ENCODE data around the gene PARD3. TPM values are rescaled to one million over a fixed set of nuclear protein-coding genes. Genes with fewer than 3 reads are reported as not detected.
"Not testable (repeated sequence)": the region's sequence is repeated elsewhere in the genome, so short reads cannot be mapped to it uniquely, and the experiment has no call there.

PARD3 gene
- polyA plus RNA-seq, 3 donors from 2014 or later = 0.72 TPM; not detected in 2

GRCh38 chr10:34078745-34079470 lies 736.2 kb downstream of the PARD3 start:
- peaks cover 2 to 4% (median 2%) of the 10 kb centered on the region in 3 donors for H3K27me3 Mint-ChIP-seq (ENCODE audit: low read depth in 3 of 3)
- DNase-seq = no peak
- H3K36me3 Mint-ChIP-seq = no peaks in the 10 kb centered on the region
- no peak overlapping the region for H3K27ac Mint-ChIP-seq
- peaks cover 0 to 3% (median 0%) of the 10 kb centered on the region in 6 donors for H3K9me3 Mint-ChIP-seq
- H3K4me1 Mint-ChIP-seq = no peaks in the 10 kb centered on the region
- no peak overlapping the region for H3K4me3 Mint-ChIP-seq

GRCh38 chr10:34078017-34078744 lies 736.9 kb downstream of the PARD3 start:
- H3K27ac Mint-ChIP-seq = no peak overlapping the region
- no peak for DNase-seq
- H3K27me3 Mint-ChIP-seq (ENCODE audit: low read depth in 3 of 3) = peaks cover 2 to 4% (median 2%) of the 10 kb centered on the region in 3 donors

GRCh38 chr10:34076443-34076842 lies 738.7 kb downstream of the PARD3 start:
- Mint-ChIP-seq H3K36me3 (no peaks in the 10 kb centered on the region), H3K27me3 (ENCODE audit: low read depth in 3 of 3) (peaks cover 2 to 4% (median 4%) of the 10 kb centered on the region in 3 donors), H3K27ac (no peak overlapping the region), H3K4me1 (no peaks in the 10 kb centered on the region), H3K4me3 (no peak overlapping the region), H3K9me3 (peaks cover 0 to 2% (median 0%) of the 10 kb centered on the region in 6 donors)
- no peak for DNase-seq

More at GRCh38 chr10:34078017-34078744, 736.9 kb downstream of the PARD3 start:
- Mint-ChIP-seq H3K36me3 (no peaks in the 10 kb centered on the region), H3K4me1 (no peaks in the 10 kb centered on the region), H3K9me3 (peaks cover 0 to 2% (median 0%) of the 10 kb centered on the region in 6 donors), H3K4me3 (no peak overlapping the region)

DNA sequence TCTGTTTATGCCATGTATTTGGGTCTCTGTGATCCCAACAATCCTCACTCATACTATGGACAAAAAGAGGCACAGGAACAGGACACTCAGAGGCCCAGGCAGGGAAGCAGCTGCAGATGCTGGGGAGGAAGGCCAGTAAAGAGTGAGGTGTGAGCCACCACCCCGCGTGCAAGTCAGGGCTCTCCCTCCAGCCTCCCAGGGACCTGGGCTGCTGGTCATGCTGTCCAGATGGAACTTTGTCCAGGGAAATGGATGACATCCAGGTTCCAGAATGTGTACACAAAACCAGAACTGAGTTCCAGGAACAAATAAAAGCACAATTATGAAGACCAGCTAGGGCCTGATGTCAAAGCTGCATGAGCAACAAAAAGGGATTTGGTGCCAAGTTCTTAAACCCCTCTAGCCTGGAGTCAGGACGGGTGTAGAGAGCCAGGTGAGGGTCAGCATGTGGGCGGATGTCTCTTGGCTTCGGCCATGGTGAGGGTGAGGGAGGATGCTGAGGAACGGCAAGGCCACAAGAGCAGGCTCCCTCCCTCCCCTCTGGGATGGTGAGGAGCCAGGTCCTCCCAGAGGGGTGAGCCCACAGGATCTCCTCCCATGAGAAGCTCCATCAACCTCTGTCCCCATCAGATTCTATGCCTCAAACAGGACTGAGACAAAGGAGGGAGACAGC lies 739.7 kb downstream of the PARD3 start:
- no peak overlapping the region for H3K27ac Mint-ChIP-seq
- no peaks in the 10 kb centered on the region for H3K4me1 Mint-ChIP-seq
- H3K27me3 Mint-ChIP-seq (ENCODE audit: low read depth in 3 of 3) = peaks cover 2 to 3% (median 2%) of the 10 kb centered on the region in 3 donors
- no peaks in the 10 kb centered on the region for H3K36me3 Mint-ChIP-seq
- no peak for DNase-seq
- peaks cover 0 to 2% (median 0%) of the 10 kb centered on the region in 6 donors for H3K9me3 Mint-ChIP-seq
- H3K4me3 Mint-ChIP-seq = no peak overlapping the region

- H3K4me1 Mint-ChIP-seq = no peaks in the 10 kb centered on the region
- peaks cover 0 to 3% (median under 1%) of the 10 kb centered on the region in 6 donors for H3K9me3 Mint-ChIP-seq
- peaks cover under 1 to 3% (median 2%) of the 10 kb centered on the region in 3 donors for H3K27me3 Mint-ChIP-seq (ENCODE audit: low read depth in 3 of 3)
- H3K27ac Mint-ChIP-seq = no peak overlapping the region
- H3K4me3 Mint-ChIP-seq = no peak overlapping the region
- DNase-seq = no peak
- H3K36me3 Mint-ChIP-seq = no peaks in the 10 kb centered on the region
These were observed 741.0 kb downstream of the PARD3 start for GRCh38 chr10:34074051-34074450.

DNA sequence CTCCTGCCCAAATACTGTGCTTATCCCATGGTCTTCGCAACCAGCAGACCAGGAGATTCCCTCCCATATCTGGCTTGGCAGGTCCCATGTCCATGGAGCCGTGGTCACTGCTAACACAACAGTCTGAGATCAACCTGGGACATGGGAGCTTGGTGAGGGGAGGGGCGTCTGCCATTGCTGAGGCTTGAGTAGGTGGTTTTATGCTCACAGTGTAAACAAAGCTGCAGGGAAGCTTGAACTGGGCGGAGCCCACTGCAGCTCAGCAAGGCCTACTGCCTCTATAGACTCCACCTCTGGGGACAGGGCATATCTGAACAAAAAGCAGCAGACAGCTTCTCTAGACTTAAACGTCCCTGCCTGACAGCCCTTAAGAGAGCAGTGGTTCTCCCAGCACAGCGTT lies 747.4 kb downstream of the PARD3 start:
- not testable (repeated sequence) for H3K4me1 Mint-ChIP-seq, H3K27ac Mint-ChIP-seq

DNA sequence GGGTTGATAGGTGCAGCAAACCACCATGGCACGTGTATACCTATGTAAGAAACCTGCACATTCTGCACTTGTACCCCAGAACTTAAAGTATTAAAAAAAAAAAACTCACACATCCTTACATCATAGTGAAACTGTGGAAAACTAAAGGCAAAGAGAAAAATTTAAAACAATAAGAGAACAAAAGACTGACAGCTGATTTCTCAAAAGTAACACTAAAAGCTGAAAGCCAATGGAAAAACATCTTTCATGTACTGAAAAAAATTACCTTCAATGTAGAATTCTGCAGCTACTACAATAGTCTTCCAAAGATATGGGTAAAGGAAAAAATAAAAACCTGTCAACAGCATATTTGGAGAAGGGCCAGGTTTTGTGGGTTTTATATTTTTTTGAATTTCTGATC lies 751.5 kb downstream of the PARD3 start:
- H3K36me3 Mint-ChIP-seq = no peaks in the 10 kb centered on the region
- H3K9me3 Mint-ChIP-seq = peaks cover 4 to 30% (median 11%) of the 10 kb centered on the region in 6 donors
- no peak overlapping the region for H3K27ac Mint-ChIP-seq
- peaks cover 0 to 6% (median 2%) of the 10 kb centered on the region in 3 donors for H3K27me3 Mint-ChIP-seq (ENCODE audit: low read depth in 3 of 3)
- no peak overlapping the region for H3K4me3 Mint-ChIP-seq
- no peaks in the 10 kb centered on the region for H3K4me1 Mint-ChIP-seq
- DNase-seq = no peak

More for the DNA sequence above, 747.4 kb downstream of the PARD3 start:
- H3K4me3 Mint-ChIP-seq; H3K36me3 Mint-ChIP-seq; H3K27me3 Mint-ChIP-seq (ENCODE audit: low read depth in 3 of 3); DNase-seq: not testable (repeated sequence)
- peaks cover 4 to 21% (median 10%) of the 10 kb centered on the region in 6 donors for H3K9me3 Mint-ChIP-seq

- no peaks in the 10 kb centered on the region for H3K4me1 Mint-ChIP-seq
- DNase-seq = no peak
- H3K36me3 Mint-ChIP-seq = no peaks in the 10 kb centered on the region
- no peak overlapping the region for H3K27ac Mint-ChIP-seq
- H3K9me3 Mint-ChIP-seq = peaks cover 4 to 30% (median 10%) of the 10 kb centered on the region in 6 donors
- H3K27me3 Mint-ChIP-seq (ENCODE audit: low read depth in 3 of 3) = peaks cover 0 to 6% (median 2%) of the 10 kb centered on the region in 3 donors
- no peak overlapping the region for H3K4me3 Mint-ChIP-seq
These were observed 753.3 kb downstream of the PARD3 start for GRCh38 chr10:34061841-34062240.
